NCI-H510A treated with DMSO at 0.1 percent for 48 hours (cell line): Measurements from ENCODE around the gene ANKS1B.

Experiments
- DNase-seq: peaks from one replicate; lab custom pipeline; 2025; lab: John Stamatoyannopoulos, UW

The ANKS1B gene

DNA sequence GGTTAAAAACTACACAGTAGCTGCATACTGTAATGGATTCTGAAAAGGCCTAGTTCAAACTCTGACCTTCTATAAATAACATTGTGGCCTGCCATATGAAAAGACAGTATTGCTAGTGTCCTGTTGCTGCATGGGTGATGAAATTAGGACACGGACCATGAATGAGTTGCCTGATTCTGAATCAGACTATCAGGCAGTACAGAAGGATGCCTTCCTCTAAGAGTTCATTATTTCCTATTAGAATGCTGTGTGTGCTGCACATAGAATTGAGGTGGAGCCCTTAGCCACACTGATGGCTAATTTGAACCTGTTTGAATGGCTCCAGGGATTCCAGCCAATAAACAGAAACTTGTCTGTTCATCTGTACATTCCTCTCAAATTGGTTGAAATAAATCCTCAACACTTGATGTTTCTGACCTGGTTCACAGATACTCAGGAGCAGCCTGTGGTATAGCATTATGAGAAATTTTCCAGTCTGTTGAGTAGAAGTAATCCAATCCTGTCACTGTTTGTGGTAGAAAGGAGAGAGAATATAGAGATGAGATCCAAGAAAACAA, 856.4 kb downstream of the ANKS1B start:
- DNase-seq = no peak

DNA sequence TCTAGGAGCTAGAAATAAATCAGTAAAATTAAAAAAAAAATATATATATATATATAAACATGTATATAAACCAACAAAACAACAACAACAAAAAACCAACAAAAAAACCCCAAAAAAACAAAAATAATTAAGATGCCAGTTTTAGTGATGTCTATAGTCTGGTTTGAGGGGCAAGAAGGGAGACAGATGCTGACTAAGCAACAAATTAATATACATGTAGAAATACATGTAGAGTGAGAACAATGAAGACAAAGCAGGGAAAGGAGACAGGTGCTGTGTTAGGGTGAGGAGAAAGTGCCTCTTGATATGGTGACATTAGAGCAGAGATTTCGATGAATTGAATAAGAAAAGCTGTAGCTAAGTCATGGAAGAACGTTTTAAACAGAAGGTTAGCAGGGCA, 861.8 kb downstream of the ANKS1B start:
- DNase-seq = no peak

DNA sequence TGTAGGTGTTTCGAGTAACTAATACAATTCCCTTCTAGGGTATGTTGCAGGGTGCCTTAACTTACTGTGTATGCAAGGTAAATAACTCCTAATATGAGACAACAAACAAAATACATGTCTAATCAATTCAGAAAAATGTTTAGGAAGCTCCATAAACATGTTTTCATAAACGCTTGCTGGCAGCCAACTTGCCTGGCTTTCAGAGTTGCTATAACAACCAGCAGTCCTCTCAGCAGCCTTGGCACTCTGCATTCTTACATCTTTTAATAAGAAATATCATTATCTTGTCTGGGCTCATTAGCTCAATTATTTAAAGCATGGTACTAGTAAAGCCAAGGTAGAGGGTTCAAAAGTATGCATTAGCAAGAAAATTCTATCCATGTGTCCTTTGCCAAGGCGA, 862.2 kb downstream of the ANKS1B start:
- no peak for DNase-seq

DNA sequence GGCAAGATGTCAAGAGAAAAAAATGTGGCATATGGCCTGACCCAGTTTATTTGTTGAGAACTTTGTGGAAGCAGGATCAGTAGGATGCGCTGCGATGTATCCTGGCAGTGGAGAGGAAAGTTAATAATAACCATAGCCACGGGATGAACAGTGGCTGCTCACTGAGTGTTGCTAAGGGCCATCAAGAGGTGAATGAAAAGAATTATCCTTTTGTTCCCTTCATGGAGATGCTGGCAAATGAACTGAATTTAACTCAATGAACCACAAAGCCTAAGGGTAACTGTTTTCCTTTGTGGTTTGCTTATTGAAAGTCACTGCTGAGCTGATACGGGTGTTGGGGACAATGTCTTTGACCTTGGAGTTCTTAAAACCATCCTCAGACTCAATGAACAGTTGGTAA, 863.2 kb downstream of the ANKS1B start:
- DNase-seq = no peak

DNA sequence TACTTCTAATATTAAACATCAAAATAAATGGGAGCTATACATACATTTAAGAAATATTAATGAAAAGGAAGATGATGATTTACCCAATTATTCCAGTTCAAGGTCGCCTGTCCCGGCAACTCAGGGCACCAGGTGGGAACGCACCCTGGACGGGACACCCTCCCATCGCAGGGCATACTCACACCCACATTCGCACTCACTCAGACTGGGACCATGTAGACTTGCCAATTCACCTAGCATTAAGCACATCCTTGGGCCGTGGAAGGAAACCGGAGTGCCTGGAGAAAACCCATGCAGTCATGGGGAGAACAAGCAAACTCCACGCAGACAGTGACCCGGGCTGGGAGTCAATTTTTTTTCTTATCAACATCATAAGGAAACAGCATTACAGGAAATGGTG, 864.8 kb downstream of the ANKS1B start:
- DNase-seq = no peak

DNA sequence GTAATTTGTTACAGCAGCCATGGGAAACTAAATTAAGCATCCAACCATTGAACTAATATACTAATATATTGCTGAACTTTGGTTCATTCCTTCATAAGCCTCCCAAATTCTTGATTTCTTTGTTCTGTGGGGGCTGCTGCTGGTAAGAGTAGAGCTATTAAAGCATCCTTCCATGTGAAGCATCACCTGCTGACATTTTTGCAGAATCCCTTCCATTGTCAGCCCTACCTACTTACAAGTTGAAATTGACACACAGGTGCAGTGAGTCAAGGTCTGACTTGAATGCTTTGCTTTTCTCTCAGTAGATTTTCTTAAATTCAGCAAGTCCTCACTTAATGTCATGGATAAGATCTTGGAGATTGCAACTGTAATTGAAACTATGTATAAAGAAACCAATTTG, 865.3 kb downstream of the ANKS1B start:
- DNase-seq = no peak

DNA sequence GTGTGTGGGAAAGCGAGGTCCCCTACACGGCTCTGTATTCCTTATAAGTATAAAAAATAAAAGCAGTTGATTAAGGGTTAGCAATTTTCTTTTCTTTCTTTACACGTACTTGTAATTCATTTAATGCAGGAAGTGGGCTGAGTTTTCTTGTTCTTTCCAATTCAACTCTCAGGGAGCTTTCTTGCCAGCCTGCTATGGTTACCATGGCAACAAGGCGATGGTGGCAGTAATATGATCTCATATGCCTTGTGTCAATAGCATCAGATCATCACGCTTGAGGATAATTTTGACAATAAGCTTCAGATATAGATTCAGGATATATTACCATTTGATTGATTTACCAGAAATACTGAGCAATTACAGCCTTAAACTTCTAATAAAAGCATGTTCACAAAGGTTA, 873.1 kb downstream of the ANKS1B start:
- DNase-seq = peak; percentile 50

DNA sequence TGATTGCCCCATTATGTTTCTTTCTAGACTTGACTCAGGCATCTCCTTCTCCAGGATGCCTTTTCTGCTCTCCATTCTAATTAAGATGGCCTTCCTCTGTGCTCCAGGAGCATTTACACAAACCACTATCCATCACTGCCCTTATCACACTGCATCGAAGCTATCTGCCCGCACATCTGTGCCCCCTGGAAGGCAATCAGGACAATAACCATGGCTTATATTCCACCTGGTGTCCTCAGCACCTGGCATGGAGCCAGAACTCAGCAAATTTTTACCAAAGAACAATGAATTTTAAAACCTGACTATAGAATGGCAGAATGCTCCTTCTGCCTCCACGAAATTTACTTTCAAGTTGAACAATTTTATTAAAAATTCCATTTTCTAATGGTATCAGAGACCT, 873.9 kb downstream of the ANKS1B start:
- peak; percentile 24 for DNase-seq

DNA sequence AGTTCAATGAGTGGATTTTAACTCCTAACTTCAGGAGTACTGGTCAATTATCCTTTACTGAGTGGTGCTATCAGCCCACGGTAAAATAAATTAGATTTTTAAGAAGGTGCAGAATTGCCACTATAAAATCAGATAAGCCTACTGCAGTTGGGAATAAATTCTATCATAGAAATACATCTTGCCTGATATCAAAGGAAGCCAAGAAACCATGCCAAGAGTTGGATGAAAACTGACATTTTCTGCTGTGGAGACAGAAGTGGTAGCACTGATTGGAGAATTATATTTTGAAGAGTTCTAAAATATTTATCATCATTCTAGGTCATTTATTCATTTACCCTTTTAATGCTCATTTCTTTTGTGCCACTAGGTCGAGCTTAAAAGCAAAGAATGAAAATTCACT, 874.5 kb downstream of the ANKS1B start:
- no peak for DNase-seq

DNA sequence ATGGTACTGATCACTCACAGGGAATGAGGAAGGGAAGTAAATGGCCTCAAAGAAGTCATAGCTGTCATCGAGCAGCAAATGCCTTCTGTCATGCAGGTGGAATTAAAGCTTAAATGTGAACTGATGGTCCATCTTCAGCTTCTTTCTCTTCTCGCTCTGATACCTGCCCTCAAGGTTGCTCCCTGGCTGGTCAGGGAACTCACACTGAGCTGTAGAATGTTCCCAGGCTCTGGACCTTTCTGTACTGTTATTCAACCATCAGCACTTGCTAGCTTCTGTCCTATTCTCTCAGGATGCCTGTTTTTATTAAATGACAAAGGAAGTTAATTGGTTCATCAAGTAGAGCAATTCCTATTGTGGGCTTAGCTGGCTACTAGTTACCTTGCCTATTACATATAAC, 875.8 kb downstream of the ANKS1B start:
- DNase-seq = no peak

DNA sequence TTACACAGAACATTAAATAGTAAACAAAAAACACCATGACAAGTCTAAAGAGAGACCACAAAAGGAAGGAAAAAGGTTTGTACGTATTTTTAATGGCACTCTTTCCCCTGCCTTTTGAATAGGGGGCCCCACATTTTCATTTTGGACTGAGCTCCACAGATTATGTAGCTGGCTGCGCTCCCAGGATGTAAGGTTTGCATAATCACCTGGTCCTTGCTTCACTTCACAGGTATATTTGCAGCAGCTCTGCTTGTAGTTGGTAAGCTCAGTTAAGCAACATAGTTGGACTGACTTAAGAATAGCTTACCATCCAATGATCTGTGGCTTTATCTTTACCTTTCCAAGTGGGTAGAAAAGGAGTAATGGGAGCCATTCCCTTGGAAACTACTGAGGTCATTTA, 885.0 kb downstream of the ANKS1B start:
- DNase-seq = no peak

DNA sequence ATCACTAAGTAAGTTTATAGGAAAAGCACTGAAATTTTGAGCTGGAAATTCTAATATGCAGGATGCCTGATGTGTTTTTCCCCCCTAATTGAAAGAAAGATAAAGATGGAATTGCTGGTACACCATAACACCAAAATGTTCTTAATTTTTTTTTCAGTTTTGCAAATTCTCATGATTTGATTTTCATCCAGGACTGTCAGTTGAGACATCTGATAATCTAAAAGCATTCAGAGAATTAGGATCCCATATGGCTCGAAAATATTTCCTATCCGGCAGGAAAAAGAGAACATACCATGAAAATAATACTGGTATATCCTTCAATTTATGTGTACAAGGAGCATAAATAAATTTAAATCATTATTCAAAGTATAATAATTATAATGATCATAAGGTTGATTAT, 887.6 kb downstream of the ANKS1B start:
- DNase-seq = no peak

DNA sequence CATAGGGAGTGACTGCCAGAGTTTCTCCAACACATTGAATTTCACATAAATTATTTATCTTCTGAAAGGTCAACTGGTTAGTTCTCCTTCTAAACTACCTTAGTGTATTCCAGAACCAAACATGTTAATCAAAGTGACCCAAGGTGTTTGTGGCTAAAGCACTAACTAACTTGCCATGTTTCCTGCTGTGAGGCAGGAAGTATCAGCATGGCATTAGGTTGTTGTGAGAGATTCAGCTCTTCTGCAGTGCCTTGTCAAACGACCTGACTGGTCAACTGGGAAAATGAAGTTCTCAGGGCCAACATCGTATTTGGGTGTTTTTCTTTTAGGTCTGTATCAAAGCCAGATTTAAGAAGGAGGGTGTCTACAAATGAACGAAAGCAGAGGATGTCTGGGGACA, 891.6 kb downstream of the ANKS1B start:
- DNase-seq = no peak

DNA sequence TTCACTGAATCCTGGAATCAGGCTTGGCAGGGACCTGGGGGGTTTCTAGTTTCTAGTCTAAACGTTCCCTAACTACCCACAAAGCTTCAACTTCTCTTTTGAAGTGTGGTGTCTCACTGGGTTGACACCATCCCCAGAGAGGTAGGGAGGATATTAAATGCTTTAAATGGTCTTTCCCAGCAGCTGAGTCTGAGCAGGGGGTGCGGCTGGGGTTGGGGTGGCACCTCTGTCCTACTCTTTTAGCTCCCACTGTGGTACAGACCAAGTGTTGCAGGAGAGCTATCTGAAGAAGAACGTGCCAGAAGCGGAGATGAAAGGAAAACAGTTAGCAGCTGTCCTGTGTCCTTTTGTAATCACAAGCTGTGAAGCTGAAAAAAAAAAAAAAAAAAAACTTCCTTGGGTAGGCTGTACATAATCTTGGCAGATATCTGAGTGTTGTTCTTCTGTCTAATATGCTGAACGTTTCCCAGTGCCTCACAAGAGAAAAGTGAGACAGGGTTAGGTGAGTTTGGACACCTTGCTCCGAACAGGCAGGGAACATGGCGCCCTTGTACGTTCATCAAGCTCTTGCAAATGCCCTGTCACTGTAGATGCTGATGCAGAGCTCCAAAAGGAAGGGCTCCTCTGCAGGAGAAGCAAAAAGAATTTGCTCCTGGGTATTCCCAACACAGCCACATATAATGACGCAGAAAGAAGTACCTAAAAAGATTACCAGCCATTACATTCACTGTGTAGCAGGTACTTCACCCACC, 892.5 kb downstream of the ANKS1B start:
- no peak for DNase-seq

DNA sequence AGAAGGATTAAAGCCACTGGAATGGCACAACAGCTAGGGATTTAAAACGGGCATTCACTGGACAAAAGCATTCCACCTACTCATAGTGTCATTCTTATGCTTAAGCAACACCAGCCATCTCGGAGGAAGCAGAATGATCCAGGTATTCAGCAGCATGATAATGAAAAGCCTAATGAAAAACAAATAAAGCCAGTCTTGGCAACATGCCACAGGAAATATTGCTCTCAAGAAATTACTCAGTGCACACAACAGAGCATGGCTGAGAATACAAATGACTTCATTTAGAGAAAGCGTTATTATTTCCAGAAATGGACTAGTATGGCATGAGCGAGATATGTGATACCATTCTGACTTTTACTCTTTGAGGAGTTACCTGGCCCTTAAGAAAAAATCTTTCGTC, 897.5 kb downstream of the ANKS1B start:
- DNase-seq = peak; percentile 48

DNA sequence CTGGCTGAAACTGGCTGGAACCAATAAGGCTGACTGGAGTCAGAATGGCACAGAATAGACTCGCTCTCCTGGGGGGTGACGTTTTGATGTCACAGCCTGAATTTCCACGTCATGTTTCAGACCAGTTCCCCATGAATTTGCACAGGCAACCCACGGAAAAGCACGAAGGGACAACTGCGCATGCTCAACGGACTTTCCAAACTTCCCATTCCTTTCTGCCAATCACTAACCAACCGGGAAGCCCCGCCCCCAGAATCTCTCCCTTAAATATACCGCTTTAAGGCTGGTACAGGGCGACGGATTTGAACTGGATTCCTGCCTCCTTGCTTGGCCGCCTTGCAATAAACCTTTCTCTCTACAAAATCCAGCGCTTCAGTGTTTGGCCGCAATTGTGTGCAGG, 904.9 kb downstream of the ANKS1B start:
- DNase-seq = no peak

DNA sequence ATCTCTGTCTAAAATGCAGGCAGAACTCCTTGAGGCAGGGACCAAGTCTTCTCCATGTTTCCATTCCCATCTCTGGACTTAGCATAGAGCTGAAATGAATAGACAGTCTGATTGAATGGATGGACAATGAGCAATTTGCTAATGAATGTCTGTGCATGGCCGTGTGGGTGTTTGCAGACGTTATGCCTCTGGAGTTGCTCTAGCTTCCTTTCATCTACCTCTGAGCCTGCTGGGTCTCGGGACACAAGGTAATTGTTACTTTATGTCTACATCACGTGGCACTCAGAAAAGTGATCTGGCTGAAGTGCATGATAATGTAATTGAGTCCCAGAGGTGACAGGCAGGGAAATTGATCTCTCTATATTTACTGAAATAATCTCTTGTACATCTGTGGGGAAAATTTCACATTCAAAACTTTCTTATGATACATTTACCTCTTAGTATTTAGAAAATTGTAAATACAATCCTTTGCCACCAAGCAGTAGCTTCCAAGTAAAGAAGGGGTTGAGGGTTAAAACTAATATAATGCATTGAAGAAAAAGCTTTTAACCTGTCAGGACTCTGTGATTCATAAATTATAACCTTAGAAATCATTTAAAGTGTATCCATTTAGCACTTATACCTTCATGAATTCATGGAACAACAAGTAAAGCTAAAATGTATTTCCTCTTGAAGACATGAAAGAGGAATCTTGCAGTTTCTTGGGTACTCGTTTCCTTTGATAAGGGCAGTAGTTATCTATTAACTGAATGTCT, 915.6 kb downstream of the ANKS1B start:
- peak; percentile 30 for DNase-seq

DNA sequence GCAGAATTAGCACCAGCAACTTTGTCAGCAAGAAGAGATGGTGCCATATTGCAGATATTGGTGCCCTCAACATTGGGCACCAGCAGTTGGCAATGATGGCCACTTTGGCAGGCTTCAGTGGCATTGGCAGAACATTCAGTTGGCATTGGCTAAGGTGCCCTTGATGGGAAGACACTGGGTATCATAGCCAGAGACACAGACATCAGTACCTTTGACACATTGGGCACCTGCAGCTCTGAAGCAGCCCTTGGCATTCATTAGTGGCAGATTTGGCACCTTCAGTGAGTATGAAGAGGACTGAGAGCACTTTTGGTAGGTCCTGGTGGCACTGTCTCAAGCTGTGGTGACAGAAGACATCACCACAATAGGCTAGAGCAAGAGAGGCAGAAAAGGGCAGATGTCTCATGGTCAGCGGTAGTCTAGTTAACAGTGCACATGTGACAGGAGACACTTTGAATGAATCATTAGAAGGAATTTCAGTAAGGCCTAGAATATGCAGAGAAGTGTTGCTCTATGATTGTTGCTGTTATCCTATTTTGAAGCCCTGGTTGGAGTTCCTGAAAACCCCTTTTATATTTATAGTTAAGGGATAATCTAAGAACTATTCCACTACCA, 917.5 kb downstream of the ANKS1B start:
- DNase-seq = no peak

DNA sequence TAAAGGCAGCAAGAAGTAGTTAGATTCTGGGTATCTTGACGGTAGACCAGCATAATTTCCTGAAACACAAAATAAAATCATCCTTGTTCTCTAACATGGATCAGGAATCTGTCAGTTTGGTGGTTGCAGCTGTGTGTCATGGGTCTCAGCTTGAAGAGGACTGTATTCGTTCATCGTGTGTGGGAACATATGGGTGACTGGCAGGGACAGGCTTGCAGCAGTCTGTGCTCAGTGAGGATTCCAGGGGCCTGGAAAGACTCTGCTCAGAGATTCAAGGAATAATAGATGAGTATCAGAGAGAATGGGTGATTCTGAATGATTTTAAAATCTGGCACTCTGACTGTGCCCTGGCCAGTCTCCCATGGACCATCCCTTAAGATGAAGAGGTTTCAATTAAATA, 918.0 kb downstream of the ANKS1B start:
- no peak for DNase-seq

DNA sequence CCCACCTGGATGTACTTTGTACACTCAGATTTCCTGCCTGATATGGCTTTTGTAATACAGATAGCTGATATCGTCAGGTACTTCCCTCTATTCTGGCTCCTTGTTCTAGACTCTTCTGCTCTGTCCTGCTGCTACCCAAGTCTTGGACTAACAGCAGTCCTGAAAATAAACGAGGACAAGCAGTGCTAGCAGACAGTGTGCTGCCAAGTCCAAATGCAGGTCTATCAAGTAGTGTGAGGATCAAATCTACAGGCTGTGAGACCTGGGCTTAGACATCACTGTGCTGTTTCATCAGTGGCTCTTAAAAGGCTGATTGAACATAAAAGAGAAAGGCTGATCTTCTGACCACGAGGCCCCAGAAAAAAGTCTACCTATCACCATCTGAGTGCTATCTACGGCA, 921.6 kb downstream of the ANKS1B start:
- no peak for DNase-seq

DNA sequence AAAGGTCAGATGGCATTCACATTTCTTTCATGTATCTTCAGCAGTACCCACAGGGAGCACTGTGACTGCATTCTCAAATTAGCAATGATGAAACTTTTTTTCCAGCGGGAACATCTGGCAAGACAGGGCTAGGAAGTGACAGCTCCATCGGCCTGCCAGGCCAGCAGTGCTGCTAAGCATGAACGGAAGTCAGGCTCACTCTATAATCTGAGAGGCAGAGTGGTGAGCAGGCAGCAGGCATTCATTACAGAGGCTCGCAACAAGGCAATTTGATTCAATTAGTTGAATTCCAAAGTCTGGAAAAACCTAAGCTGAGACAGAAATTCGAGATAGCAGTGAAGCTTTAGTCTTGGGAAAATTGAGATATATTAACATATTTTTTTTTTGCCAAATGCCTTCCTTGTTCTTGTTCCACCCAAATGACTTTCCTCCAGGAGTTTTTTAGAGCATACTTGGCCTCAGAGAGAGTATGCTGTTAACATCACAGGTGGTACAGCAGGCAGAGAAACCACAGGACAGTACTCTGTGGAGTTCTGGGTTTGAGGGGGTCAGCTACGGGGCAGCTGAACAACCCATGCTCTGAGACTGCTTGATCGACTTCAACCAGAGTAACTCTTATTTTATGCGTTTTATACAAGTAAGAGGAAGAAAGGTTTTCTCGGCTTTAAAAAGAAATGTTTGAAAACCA, 924.8 kb downstream of the ANKS1B start:
- no peak for DNase-seq

DNA sequence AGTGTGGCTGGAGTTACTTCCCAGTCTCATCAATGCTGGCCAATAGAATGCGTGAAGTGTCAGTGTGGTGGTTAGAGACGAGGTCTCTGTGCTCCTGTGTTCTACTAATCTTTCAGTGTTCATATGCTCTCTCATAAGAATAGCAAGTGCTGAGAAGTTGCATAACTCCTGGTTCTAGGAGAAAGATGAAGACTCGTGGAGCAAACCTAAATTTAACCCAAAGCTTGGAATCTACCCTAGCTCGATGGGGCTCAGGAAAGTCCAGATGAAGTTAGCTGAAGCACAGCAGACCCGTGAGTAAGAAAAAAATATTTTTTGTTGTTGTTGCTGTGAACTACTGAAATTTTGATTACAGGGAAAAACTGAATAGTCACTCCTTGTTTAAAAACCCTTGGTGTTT, 927.1 kb downstream of the ANKS1B start:
- no peak for DNase-seq
